ENCODE results near the gene RABL3. TPM values are rescaled to one million over a fixed set of nuclear protein-coding genes. Genes with fewer than 3 reads are reported as not detected.

Gene RABL3
- total RNA-seq, 4 donors from 2014 or later, result 8.2 to 23.7 (median 19.9) TPM

DNA sequence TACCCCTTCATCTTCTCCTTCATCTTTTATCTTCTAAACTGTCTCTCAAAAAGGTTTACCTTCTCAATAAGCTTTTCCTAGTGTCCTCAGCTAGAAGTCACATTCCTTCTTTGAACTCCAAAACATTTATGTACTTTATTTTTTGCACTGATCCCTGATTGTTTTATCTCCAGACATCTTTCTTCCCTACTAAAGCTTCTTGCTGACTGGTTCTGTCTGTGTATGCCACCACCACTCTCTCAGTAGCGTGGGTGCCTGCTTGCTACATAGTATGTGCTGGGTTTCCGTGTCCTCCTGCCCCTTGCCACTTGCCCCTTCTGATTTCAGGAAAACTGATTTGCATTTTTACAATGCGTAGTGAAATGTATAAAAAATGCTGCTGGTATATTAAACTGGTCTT, 24.3 kb upstream of the RABL3 start:
- DNase-seq, result no peak
- in situ Hi-C loops (cut with MboI; ENCODE audit: low pct_ligation_motif_present in 1 of 4, low pct_unique_long_range_greater_than_20kb in 1 of 4, low sequenced_read_pairs in 3 of 4), result no loop called here
- Histone ChIP-seq H3K9me3 (no peaks in the 10 kb centered on the region), H3K4me1 (peaks cover 0 to 25% (median 17%) of the 10 kb centered on the region in 4 donors), H3K4me3 (no peak overlapping the region), H3K27ac (no peak overlapping the region), H3K36me3 (no peaks in the 10 kb centered on the region), H3K27me3 (no peaks in the 10 kb centered on the region)
- WGBS, 2 donors (ENCODE audit: low coverage in 1 of 2), result 86 to 87% methylated on average over 1 to 3 of the region's 3 CpGs
- TF ChIP-seq, protein P1, sequence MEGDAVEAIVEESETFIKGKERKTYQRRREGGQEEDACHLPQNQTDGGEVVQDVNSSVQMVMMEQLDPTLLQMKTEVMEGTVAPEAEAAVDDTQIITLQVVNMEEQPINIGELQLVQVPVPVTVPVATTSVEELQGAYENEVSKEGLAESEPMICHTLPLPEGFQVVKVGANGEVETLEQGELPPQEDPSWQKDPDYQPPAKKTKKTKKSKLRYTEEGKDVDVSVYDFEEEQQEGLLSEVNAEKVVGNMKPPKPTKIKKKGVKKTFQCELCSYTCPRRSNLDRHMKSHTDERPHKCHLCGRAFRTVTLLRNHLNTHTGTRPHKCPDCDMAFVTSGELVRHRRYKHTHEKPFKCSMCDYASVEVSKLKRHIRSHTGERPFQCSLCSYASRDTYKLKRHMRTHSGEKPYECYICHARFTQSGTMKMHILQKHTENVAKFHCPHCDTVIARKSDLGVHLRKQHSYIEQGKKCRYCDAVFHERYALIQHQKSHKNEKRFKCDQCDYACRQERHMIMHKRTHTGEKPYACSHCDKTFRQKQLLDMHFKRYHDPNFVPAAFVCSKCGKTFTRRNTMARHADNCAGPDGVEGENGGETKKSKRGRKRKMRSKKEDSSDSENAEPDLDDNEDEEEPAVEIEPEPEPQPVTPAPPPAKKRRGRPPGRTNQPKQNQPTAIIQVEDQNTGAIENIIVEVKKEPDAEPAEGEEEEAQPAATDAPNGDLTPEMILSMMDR (IDR thresholded peaks at IDR 0.05), result no peak
- TF ChIP-seq POLR2AphosphoS5 (IDR thresholded peaks at IDR 0.05), result no peak
- TF ChIP-seq EP300 (IDR thresholded peaks at IDR 0.05; ENCODE audit: low read depth), result no peak
- TF ChIP-seq POLR2A (IDR thresholded peaks at IDR 0.05), result no peak
- intact Hi-C loops (cut with DNase I; ENCODE audit: low total_unique reads), result no loop called here

DNA sequence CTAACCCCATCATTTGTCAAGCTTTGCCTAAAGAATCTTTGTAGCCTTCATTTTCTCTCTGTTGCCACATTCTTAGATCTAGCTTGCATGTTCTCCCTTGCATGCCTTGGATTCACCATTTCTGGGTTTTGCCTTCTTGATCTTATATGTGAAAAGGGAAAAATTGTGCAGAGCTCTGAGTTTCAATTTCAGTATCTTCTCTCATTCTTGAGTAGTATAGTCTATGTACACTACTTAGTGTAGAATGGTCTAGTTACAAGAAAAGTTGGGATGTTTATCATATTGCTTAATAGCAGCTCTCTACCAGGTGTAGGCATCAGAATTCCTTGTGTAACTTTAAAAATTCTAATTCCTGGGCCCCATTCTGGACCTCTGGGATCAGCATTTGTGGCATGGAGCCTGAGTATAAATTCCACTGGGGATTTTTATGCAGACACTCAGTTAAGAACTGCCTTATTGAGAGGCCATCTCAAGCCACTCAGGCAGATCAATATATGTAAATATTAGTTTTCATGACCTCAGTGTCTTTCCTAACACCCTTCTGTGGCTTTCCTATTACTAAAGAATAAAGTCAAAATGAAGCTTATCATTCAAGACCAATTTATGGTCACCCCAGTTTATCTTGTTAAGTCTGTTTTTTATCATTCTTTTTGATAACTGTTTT, 23.6 kb upstream of the RABL3 start:
- no peak for DNase-seq
- Histone ChIP-seq H3K36me3 (no peaks in the 10 kb centered on the region), H3K4me1 (peaks cover 0 to 25% (median 17%) of the 10 kb centered on the region in 4 donors), H3K27ac (no peak overlapping the region), H3K9me3 (no peaks in the 10 kb centered on the region), H3K27me3 (no peaks in the 10 kb centered on the region), H3K4me3 (no peak overlapping the region)
- in situ Hi-C loops (cut with MboI; ENCODE audit: low pct_ligation_motif_present in 1 of 4, low pct_unique_long_range_greater_than_20kb in 1 of 4, low sequenced_read_pairs in 3 of 4), result no loop called here
- intact Hi-C loops (cut with DNase I; ENCODE audit: low total_unique reads), result no loop called here
- TF ChIP-seq, protein P1 (IDR thresholded peaks at IDR 0.05), result no peak
- TF ChIP-seq POLR2A (IDR thresholded peaks at IDR 0.05) (no peak), EP300 (IDR thresholded peaks at IDR 0.05; ENCODE audit: low read depth) (no peak), POLR2AphosphoS5 (IDR thresholded peaks at IDR 0.05) (no peak)

DNA sequence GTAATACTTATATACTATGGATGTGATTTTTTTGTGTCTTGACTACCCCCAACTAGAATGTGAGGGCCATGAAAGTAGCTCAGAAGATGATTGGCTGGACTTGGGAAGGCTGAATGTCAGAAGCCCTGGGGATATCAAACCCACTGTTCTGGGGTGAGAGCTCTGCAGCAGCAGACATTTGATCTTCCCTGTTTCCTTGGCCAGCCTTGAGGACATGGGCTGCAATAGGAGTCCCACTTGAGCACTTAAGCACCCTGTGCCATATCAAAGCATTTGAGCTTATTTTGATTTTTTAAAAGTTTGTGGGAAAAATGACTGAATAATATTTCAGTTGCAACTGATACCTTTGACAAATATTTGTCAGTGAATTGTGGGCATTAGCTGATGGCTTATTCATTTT, 21.9 kb upstream of the RABL3 start:
- H3K4me1 ChIP-seq, result peaks cover 0 to 25% (median 17%) of the 10 kb centered on the region in 4 donors
- no peaks in the 10 kb centered on the region for H3K9me3 ChIP-seq
- H3K36me3 ChIP-seq, result no peaks in the 10 kb centered on the region
- TF ChIP-seq, protein P1 (IDR thresholded peaks at IDR 0.05), result no peak
- H3K27ac ChIP-seq, result no peak overlapping the region
- intact Hi-C loops (cut with DNase I; ENCODE audit: low total_unique reads) (no loop called here), in situ Hi-C loops (cut with MboI; ENCODE audit: low pct_ligation_motif_present in 1 of 4, low pct_unique_long_range_greater_than_20kb in 1 of 4, low sequenced_read_pairs in 3 of 4) (no loop called here)
- H3K4me3 ChIP-seq, result no peak overlapping the region
- H3K27me3 ChIP-seq, result no peaks in the 10 kb centered on the region
- no peak for DNase-seq

DNA sequence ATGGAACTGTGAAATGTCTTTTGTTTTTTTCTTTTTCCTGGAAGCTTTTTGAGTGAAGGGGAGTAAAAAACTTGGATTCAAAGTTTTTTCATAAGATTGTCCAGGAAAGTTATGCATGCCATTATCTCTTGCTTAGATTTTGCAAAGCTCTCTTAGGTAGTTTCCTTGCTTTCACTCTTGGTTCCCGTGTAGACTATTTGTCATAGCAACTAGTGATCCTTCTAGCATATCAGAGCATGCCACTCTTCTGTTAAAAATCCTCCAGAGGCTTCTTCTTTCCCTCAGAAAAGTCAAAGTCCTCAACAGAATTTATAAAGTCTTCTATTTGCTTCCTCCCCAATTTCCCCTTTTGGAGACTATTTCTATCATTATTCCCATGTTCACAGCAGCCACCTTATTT, 21.3 kb upstream of the RABL3 start:
- no peaks in the 10 kb centered on the region for H3K9me3 ChIP-seq
- H3K4me3 ChIP-seq, result no peak overlapping the region
- in situ Hi-C loops (cut with MboI; ENCODE audit: low pct_ligation_motif_present in 1 of 4, low pct_unique_long_range_greater_than_20kb in 1 of 4, low sequenced_read_pairs in 3 of 4), result no loop called here
- no peaks in the 10 kb centered on the region for H3K27me3 ChIP-seq
- TF ChIP-seq POLR2AphosphoS5 (IDR thresholded peaks at IDR 0.05) (no peak), EP300 (IDR thresholded peaks at IDR 0.05; ENCODE audit: low read depth) (no peak), POLR2A (IDR thresholded peaks at IDR 0.05) (no peak)
- TF ChIP-seq, protein P1 (IDR thresholded peaks at IDR 0.05), result no peak
- intact Hi-C loops (cut with DNase I; ENCODE audit: low total_unique reads), result no loop called here
- no peak overlapping the region for H3K27ac ChIP-seq
- DNase-seq, result no peak
- 48 to 60% methylated on average over 1 of the region's 1 CpG for WGBS, 2 donors (ENCODE audit: low coverage in 1 of 2)
- no peaks in the 10 kb centered on the region for H3K36me3 ChIP-seq
- peaks cover 0 to 25% (median 17%) of the 10 kb centered on the region in 4 donors for H3K4me1 ChIP-seq
